HEK293 (cell line): ENCODE measurements around the gene GAREM1.

ENCODE experiments used
- CTCF ChIA-PET: fragments of 350-600 bp; formaldehyde crosslinking; extraction: SDS; loops from one replicate; lab custom pipeline; 2021; ENCODE audit warnings: antibody characterized with exemption; lab: Yijun Ruan, JAX
- POLR2A ChIA-PET: fragments of 300-600 bp; formaldehyde crosslinking; extraction: SDS; loops from one replicate; lab custom pipeline; 2020; ENCODE audit warnings: antibody characterized with exemption, inconsistent platforms; lab: Yijun Ruan, JAX
- H3K27ac ChIP-seq: fragments of 200-500 bp; sonication (Bioruptor generic); 2 replicates; pipeline ENCODE4 v1.5.1; 2014; ENCODE audit warnings: low read depth, low read length, control low read depth, inconsistent platforms; ENCODE audit errors: extremely low read depth
- H3K36me3 ChIP-seq, 2 experiments: fragments of 200-500 bp in 1 of 2; sonication (Bioruptor generic) in 1 of 2; 1 replicate in 1 of 2; 2 replicates in 1 of 2; pipeline ENCODE4 v1.5.1; 2014 to 2017; ENCODE audit warnings: inconsistent platforms in 2 of 2, low read length in 2 of 2; ENCODE audit not compliant: control insufficient read depth in 2 of 2, insufficient read depth in 1 of 2
- H3K4me1 ChIP-seq: fragments of 200-500 bp; sonication (Bioruptor generic); 2 replicates; pipeline ENCODE4 v1.5.1; 2014; ENCODE audit warnings: mild to moderate bottlenecking, low read length, inconsistent platforms; ENCODE audit not compliant: control insufficient read depth, insufficient read depth
- H3K4me3 ChIP-seq: 2 replicates; pipeline ENCODE4 v1.5.1; 2011; ENCODE audit warnings: low read depth, mild to moderate bottlenecking, control low read depth, low read length, moderate library complexity
- H3K9me3 ChIP-seq: fragments of 200-500 bp; sonication (Bioruptor generic); 2 replicates; pipeline ENCODE4 v1.5.1; 2014; ENCODE audit warnings: low read depth, low read length, inconsistent platforms; ENCODE audit not compliant: control insufficient read depth, insufficient read depth
- GFI1B ChIP-seq: fragments of 450-650 bp; formaldehyde crosslinking; IDR thresholded peaks from 2 replicates; pipeline ENCODE4 v1.5.1; 2016; ENCODE audit warnings: missing biosample characterization, missing genetic modification characterization
- GLIS2 ChIP-seq: fragments of 450-650 bp; formaldehyde crosslinking; IDR thresholded peaks from 2 replicates; pipeline ENCODE4 v1.5.1; 2016; ENCODE audit warnings: missing biosample characterization, missing genetic modification characterization
- KLF1 ChIP-seq: fragments of 450-650 bp; formaldehyde crosslinking; IDR thresholded peaks from 2 replicates; pipeline ENCODE4 v1.5.1; 2016; ENCODE audit warnings: missing biosample characterization, missing genetic modification characterization
- MYNN ChIP-seq: fragments of 450-650 bp; formaldehyde crosslinking; IDR thresholded peaks from 2 replicates; pipeline ENCODE4 v1.5.1; 2016; ENCODE audit warnings: missing biosample characterization, missing genetic modification characterization, borderline replicate concordance
- OSR2 ChIP-seq: fragments of 450-650 bp; formaldehyde crosslinking; IDR thresholded peaks from 2 replicates; pipeline ENCODE4 v1.5.1; 2016; ENCODE audit warnings: missing biosample characterization, missing genetic modification characterization
- YY2 ChIP-seq: fragments of 450-650 bp; formaldehyde crosslinking; IDR thresholded peaks from 2 replicates; pipeline ENCODE4 v1.5.1; 2016; ENCODE audit warnings: missing biosample characterization, missing genetic modification characterization
- ZBTB17 ChIP-seq: fragments of 450-650 bp; formaldehyde crosslinking; IDR thresholded peaks from 2 replicates; pipeline ENCODE4 v1.5.1; 2016; ENCODE audit warnings: missing biosample characterization, missing genetic modification characterization
- ZNF174 ChIP-seq: fragments of 450-650 bp; formaldehyde crosslinking; IDR thresholded peaks from 2 replicates; pipeline ENCODE4 v1.5.0; 2017; ENCODE audit warnings: missing biosample characterization, mild to moderate bottlenecking, missing genetic modification characterization
- ZNF266 ChIP-seq: fragments of 450-650 bp; formaldehyde crosslinking; IDR thresholded peaks from 2 replicates; pipeline ENCODE4 v1.5.1; 2016; ENCODE audit warnings: missing biosample characterization, missing genetic modification characterization, low read depth
- ZNF391 ChIP-seq: fragments of 450-650 bp; formaldehyde crosslinking; IDR thresholded peaks from 2 replicates; pipeline ENCODE4 v1.5.1; 2016; ENCODE audit warnings: low read depth, missing biosample characterization, missing genetic modification characterization, borderline replicate concordance
- ZNF433 ChIP-seq: fragments of 450-650 bp; formaldehyde crosslinking; IDR thresholded peaks from 2 replicates; pipeline ENCODE4 v1.5.1; 2016; ENCODE audit warnings: missing biosample characterization, missing genetic modification characterization, low read depth
- ZNF747 ChIP-seq: fragments of 450-650 bp; formaldehyde crosslinking; IDR thresholded peaks from 2 replicates; pipeline ENCODE4 v1.5.1; 2016; ENCODE audit warnings: missing biosample characterization, missing genetic modification characterization
- ZXDB ChIP-seq: fragments of 450-650 bp; formaldehyde crosslinking; IDR thresholded peaks from 2 replicates; pipeline ENCODE4 v1.5.1; 2016; ENCODE audit warnings: missing biosample characterization, missing genetic modification characterization
- TF ChIP-seq, protein P1 (sequence below): fragments of 450-650 bp; formaldehyde crosslinking; IDR thresholded peaks from 2 replicates; pipeline ENCODE4 v1.5.1; 2016; ENCODE audit warnings: missing biosample characterization, missing genetic modification characterization
- TF ChIP-seq, protein P2 (sequence below): fragments of 450-650 bp; formaldehyde crosslinking; IDR thresholded peaks from 2 replicates; pipeline ENCODE4 v1.5.1; 2016; ENCODE audit warnings: missing biosample characterization, missing genetic modification characterization
- TF ChIP-seq, protein P3 (sequence below): fragments of 450-650 bp; formaldehyde crosslinking; IDR thresholded peaks from 2 replicates; pipeline ENCODE4 v1.5.0; 2017; ENCODE audit warnings: missing biosample characterization, missing genetic modification characterization, borderline replicate concordance
- TF ChIP-seq, protein P4 (sequence below): fragments of 450-650 bp; formaldehyde crosslinking; IDR thresholded peaks from 2 replicates; pipeline ENCODE4; 2016; ENCODE audit warnings: missing biosample characterization, missing genetic modification characterization
- TF ChIP-seq, protein P5 (sequence below): fragments of 450-650 bp; formaldehyde crosslinking; IDR thresholded peaks from 2 replicates; pipeline ENCODE4 v1.5.1; 2016; ENCODE audit warnings: missing biosample characterization, missing genetic modification characterization
- TF ChIP-seq, protein P6 (sequence below): fragments of 450-650 bp; IDR thresholded peaks from 2 replicates; pipeline ENCODE4 v1.5.1; 2018; ENCODE audit warnings: missing biosample characterization, missing genetic modification characterization

The GAREM1 gene

DNA sequence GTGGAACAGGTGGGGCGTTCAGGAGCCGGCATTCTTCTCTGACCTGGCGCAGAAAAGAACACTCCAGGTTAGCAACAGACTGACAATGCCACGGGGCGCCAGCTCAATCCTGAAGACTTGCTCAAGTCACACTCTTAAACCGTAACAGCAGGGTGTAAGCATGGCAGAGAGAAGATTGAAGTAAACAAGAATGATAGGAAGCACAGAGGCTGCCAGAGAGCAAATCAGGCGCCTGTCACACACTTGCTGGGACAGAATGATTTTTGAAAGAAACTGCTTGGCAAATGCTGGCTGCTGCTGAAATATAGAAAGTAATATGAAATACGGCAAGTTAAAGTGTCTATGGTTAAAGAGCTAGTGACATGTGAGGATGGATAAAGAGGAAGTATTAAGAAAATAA, 200.3 kb downstream of the GAREM1 start:
- TF ChIP-seq, protein P1, sequence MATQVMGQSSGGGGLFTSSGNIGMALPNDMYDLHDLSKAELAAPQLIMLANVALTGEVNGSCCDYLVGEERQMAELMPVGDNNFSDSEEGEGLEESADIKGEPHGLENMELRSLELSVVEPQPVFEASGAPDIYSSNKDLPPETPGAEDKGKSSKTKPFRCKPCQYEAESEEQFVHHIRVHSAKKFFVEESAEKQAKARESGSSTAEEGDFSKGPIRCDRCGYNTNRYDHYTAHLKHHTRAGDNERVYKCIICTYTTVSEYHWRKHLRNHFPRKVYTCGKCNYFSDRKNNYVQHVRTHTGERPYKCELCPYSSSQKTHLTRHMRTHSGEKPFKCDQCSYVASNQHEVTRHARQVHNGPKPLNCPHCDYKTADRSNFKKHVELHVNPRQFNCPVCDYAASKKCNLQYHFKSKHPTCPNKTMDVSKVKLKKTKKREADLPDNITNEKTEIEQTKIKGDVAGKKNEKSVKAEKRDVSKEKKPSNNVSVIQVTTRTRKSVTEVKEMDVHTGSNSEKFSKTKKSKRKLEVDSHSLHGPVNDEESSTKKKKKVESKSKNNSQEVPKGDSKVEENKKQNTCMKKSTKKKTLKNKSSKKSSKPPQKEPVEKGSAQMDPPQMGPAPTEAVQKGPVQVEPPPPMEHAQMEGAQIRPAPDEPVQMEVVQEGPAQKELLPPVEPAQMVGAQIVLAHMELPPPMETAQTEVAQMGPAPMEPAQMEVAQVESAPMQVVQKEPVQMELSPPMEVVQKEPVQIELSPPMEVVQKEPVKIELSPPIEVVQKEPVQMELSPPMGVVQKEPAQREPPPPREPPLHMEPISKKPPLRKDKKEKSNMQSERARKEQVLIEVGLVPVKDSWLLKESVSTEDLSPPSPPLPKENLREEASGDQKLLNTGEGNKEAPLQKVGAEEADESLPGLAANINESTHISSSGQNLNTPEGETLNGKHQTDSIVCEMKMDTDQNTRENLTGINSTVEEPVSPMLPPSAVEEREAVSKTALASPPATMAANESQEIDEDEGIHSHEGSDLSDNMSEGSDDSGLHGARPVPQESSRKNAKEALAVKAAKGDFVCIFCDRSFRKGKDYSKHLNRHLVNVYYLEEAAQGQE = no peak
- no peak for TF ChIP-seq MYNN (tag by site-specific recombination)
- no peak for TF ChIP-seq ZNF391 (tag by site-specific recombination)
- no peak for TF ChIP-seq KLF1 (tag by site-specific recombination)
- no peak for TF ChIP-seq YY2 (tag by site-specific recombination)
- no peak for TF ChIP-seq ZXDB (tag by site-specific recombination)
- TF ChIP-seq, protein P2, sequence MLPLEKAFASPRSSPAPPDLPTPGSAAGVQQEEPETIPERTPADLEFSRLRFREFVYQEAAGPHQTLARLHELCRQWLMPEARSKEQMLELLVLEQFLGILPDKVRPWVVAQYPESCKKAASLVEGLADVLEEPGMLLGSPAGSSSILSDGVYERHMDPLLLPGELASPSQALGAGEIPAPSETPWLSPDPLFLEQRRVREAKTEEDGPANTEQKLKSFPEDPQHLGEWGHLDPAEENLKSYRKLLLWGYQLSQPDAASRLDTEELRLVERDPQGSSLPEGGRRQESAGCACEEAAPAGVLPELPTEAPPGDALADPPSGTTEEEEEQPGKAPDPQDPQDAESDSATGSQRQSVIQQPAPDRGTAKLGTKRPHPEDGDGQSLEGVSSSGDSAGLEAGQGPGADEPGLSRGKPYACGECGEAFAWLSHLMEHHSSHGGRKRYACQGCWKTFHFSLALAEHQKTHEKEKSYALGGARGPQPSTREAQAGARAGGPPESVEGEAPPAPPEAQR = no peak
- ChIA-PET POLR2A (no interaction called here), CTCF (interaction anchor here (0.6 to 10.5 kb wide), 9 partner anchors 11 to 306 kb away, joined by 3 to 136 read pairs (median 14); partner anchors contain the start of gene GAREM1)

DNA sequence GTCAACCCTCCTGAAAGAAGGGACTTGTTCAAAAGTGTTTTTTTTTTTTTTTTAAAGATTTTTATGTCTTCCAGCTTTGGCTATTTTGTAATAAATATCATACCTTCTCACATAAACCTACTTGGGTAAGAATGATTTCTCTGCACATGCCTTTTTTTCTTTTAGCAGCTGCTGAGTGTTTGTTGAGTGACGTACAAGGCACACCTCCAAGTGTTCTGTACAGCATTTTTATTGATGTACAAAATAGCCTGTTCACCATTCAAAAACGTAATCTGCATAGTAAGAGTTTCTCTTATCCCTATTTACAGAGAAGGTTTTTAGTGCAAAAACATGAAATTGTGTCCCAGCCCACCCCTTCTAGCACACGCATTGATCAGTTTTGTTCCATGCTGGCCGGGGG, 203.2 kb downstream of the GAREM1 start:
- ChIA-PET POLR2A (no interaction called here), CTCF (interaction anchor here (0.6 to 10.5 kb wide), 4 partner anchors 203 to 672 kb away, joined by 3 to 136 read pairs (median 9); partner anchors contain the start of gene GAREM1)
- Histone ChIP-seq H3K36me3 (peaks cover 0 to 25% of the 10 kb centered on the region in 2 experiments; a peak in 1 of 3 replicates), H3K9me3 (no peaks in the 10 kb centered on the region), H3K4me1 (no peaks in the 10 kb centered on the region), H3K27ac (no peak overlapping the region), H3K4me3 (no peak overlapping the region)
- TF ChIP-seq ZBTB17 (tag by site-specific recombination) (no peak), OSR2 (tag by site-specific recombination) (no peak), GFI1B (tag by site-specific recombination) (no peak), ZNF747 (tag by site-specific recombination) (no peak), GLIS2 (tag by site-specific recombination) (no peak), ZNF433 (tag by site-specific recombination) (no peak), ZNF174 (no peak), ZNF266 (tag by site-specific recombination) (no peak), KLF1 (tag by site-specific recombination) (no peak)
- TF ChIP-seq, protein P1 = no peak
- TF ChIP-seq, protein P3, sequence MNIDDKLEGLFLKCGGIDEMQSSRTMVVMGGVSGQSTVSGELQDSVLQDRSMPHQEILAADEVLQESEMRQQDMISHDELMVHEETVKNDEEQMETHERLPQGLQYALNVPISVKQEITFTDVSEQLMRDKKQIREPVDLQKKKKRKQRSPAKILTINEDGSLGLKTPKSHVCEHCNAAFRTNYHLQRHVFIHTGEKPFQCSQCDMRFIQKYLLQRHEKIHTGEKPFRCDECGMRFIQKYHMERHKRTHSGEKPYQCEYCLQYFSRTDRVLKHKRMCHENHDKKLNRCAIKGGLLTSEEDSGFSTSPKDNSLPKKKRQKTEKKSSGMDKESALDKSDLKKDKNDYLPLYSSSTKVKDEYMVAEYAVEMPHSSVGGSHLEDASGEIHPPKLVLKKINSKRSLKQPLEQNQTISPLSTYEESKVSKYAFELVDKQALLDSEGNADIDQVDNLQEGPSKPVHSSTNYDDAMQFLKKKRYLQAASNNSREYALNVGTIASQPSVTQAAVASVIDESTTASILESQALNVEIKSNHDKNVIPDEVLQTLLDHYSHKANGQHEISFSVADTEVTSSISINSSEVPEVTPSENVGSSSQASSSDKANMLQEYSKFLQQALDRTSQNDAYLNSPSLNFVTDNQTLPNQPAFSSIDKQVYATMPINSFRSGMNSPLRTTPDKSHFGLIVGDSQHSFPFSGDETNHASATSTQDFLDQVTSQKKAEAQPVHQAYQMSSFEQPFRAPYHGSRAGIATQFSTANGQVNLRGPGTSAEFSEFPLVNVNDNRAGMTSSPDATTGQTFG (tag by site-specific recombination) = no peak
- TF ChIP-seq, protein P4, sequence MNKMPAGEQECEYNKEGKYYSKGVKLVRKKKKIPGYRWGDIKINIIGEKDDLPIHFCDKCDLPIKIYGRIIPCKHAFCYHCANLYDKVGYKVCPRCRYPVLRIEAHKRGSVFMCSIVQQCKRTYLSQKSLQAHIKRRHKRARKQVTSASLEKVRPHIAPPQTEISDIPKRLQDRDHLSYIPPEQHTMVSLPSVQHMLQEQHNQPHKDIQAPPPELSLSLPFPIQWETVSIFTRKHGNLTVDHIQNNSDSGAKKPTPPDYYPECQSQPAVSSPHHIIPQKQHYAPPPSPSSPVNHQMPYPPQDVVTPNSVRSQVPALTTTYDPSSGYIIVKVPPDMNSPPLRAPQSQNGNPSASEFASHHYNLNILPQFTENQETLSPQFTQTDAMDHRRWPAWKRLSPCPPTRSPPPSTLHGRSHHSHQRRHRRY (tag by site-specific recombination) = no peak
- TF ChIP-seq, protein P5, sequence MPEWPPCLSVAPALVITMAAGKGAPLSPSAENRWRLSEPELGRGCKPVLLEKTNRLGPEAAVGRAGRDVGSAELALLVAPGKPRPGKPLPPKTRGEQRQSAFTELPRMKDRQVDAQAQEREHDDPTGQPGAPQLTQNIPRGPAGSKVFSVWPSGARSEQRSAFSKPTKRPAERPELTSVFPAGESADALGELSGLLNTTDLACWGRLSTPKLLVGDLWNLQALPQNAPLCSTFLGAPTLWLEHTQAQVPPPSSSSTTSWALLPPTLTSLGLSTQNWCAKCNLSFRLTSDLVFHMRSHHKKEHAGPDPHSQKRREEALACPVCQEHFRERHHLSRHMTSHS = no peak
- TF ChIP-seq, protein P6, sequence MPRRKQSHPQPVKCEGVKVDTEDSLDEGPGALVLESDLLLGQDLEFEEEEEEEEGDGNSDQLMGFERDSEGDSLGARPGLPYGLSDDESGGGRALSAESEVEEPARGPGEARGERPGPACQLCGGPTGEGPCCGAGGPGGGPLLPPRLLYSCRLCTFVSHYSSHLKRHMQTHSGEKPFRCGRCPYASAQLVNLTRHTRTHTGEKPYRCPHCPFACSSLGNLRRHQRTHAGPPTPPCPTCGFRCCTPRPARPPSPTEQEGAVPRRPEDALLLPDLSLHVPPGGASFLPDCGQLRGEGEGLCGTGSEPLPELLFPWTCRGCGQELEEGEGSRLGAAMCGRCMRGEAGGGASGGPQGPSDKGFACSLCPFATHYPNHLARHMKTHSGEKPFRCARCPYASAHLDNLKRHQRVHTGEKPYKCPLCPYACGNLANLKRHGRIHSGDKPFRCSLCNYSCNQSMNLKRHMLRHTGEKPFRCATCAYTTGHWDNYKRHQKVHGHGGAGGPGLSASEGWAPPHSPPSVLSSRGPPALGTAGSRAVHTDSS (tag by site-specific recombination) = no peak

More for the DNA sequence above, 200.3 kb downstream of the GAREM1 start:
- no peaks in the 10 kb centered on the region for H3K4me1 ChIP-seq
- H3K27ac ChIP-seq = no peak overlapping the region
- no peak overlapping the region for H3K4me3 ChIP-seq
- H3K9me3 ChIP-seq = no peaks in the 10 kb centered on the region
- peaks cover 0 to 25% of the 10 kb centered on the region in 2 experiments; a peak in 1 of 3 replicates for H3K36me3 ChIP-seq
